IMR-90 (cell line): Measurements from ENCODE around the gene FKRP. TPM values are rescaled to one million over a fixed set of nuclear protein-coding genes. Genes with fewer than 3 reads are reported as not detected.
A peak's percentile ranks its signal among the peaks of the same experiment; 100 is the strongest.

Source experiments
- ATAC-seq: fragments of 200-7000 bp; cut with Tn5 transposase; 2 replicates; pipeline ENCODE4 v1.9.1; 2020; ENCODE audit warnings: low read depth, mild to moderate bottlenecking, moderate library complexity
- BruUV-seq: library from RNA; stranded (reverse); fragments of 400-500 nt; replicated peaks from 2 replicates; lab custom pipeline; 2021; lab: Mats Ljungman, UMichigan
- CTCF ChIA-PET: fragments of 300-600 bp; formaldehyde crosslinking; extraction: SDS; loops from one replicate; lab custom pipeline; 2021; ENCODE audit warnings: antibody characterized with exemption; lab: Yijun Ruan, JAX
- POLR2A ChIA-PET: fragments of 300-600 bp; sonication (Branson Sonifier 250); formaldehyde crosslinking; loops from one replicate; lab custom pipeline; 2022; ENCODE audit warnings: antibody characterized with exemption; ENCODE audit not compliant: unreplicated experiment; lab: Charles Lee
- DNase-seq: peaks from one replicate; pipeline ENCODE4 v3.0.0; 2013
- H2AFZ ChIP-seq: replicated peaks from 2 replicates; pipeline ENCODE3; 2013; ENCODE audit warnings: low read length, mild to moderate bottlenecking; ENCODE audit not compliant: poor library complexity
- H2AK5ac ChIP-seq: 2 replicates; pipeline ENCODE4 v1.6.1; 2013; ENCODE audit warnings: low read depth, low read length, inconsistent platforms
- H2AK9ac ChIP-seq: replicated peaks from 2 replicates; pipeline ENCODE3; 2013; ENCODE audit warnings: mild to moderate bottlenecking, low read depth, low read length, moderate library complexity; ENCODE audit not compliant: poor library complexity
- H2BK120ac ChIP-seq: 2 replicates; pipeline ENCODE4 v1.6.1; 2013; ENCODE audit warnings: low read depth, low read length, inconsistent platforms
- H2BK15ac ChIP-seq: 3 replicates; pipeline ENCODE4 v1.6.1; 2013; ENCODE audit warnings: low read depth, low read length, inconsistent platforms
- H2BK20ac ChIP-seq: 2 replicates; pipeline ENCODE4 v1.6.1; 2013; ENCODE audit warnings: low read depth, mild to moderate bottlenecking, inconsistent platforms, low read length, moderate library complexity
- H2BK5ac ChIP-seq: 2 replicates; pipeline ENCODE4 v1.6.1; 2013; ENCODE audit warnings: mild to moderate bottlenecking, low read depth, low read length, inconsistent platforms; ENCODE audit not compliant: poor library complexity, severe bottlenecking
- H3K14ac ChIP-seq: replicated peaks from 2 replicates; pipeline ENCODE4 v1.6.1; 2013; ENCODE audit warnings: low read depth, low read length, inconsistent platforms
- H3K18ac ChIP-seq: 2 replicates; pipeline ENCODE4 v1.6.1; 2013; ENCODE audit warnings: low read depth, low read length, control low read depth
- H3K23ac ChIP-seq: 2 replicates; pipeline ENCODE4 v1.6.1; 2013; ENCODE audit warnings: low read depth, low read length, inconsistent platforms
- H3K27ac ChIP-seq: 2 replicates; pipeline ENCODE4 v1.5.1; 2013; ENCODE audit warnings: mild to moderate bottlenecking, control low read depth, low read length; ENCODE audit not compliant: insufficient read depth
- H3K27me3 ChIP-seq: 2 replicates; pipeline ENCODE4 v1.6.1; 2013; ENCODE audit warnings: low read length; ENCODE audit not compliant: control insufficient read depth, insufficient read depth
- H3K36me3 ChIP-seq: 2 replicates; pipeline ENCODE4 v1.6.1; 2013; ENCODE audit warnings: low read length, mixed read lengths; ENCODE audit not compliant: control insufficient read depth, insufficient read depth
- H3K4ac ChIP-seq: 2 replicates; pipeline ENCODE4 v1.6.1; 2013; ENCODE audit warnings: low read depth, low read length, inconsistent platforms
- H3K4me1 ChIP-seq: 2 replicates; pipeline ENCODE4 v1.6.1; 2013; ENCODE audit warnings: low read length, mixed read lengths; ENCODE audit not compliant: control insufficient read depth, insufficient read depth
- H3K4me2 ChIP-seq: 2 replicates; pipeline ENCODE4 v1.6.1; 2013; ENCODE audit warnings: low read depth, mild to moderate bottlenecking, control low read depth, low read length, moderate library complexity
- H3K4me3 ChIP-seq: 2 replicates; pipeline ENCODE4 v1.5.1; 2013; ENCODE audit warnings: low read depth, mild to moderate bottlenecking, control low read depth, low read length, moderate library complexity; ENCODE audit not compliant: insufficient read depth
- H3K56ac ChIP-seq: 2 replicates; pipeline ENCODE4 v1.6.1; 2013; ENCODE audit warnings: low read length, inconsistent platforms; ENCODE audit not compliant: insufficient read depth; ENCODE audit errors: extremely low read depth
- H3K79me1 ChIP-seq, 2 experiments: 2 replicates each; pipeline ENCODE4 v1.6.1; 2013; ENCODE audit warnings: low read length in 2 of 2, inconsistent platforms in 1 of 2, low read depth in 1 of 2
- H3K9ac ChIP-seq: 2 replicates; pipeline ENCODE4 v1.6.1; 2013; ENCODE audit warnings: low read depth, low read length, control low read depth
- H3K9me1 ChIP-seq: 2 replicates; pipeline ENCODE4 v1.6.1; 2013; ENCODE audit warnings: low read length, inconsistent platforms; ENCODE audit not compliant: insufficient read depth
- H3K9me3 ChIP-seq: 2 replicates; pipeline ENCODE4 v1.6.1; 2013; ENCODE audit warnings: low read length; ENCODE audit not compliant: control insufficient read depth, insufficient read depth
- H4K20me1 ChIP-seq: 2 replicates; pipeline ENCODE4 v1.6.1; 2013; ENCODE audit warnings: low read length, inconsistent platforms; ENCODE audit not compliant: insufficient read depth
- H4K5ac ChIP-seq: 2 replicates; pipeline ENCODE4 v1.6.1; 2013; ENCODE audit warnings: mild to moderate bottlenecking, low read depth, low read length, control low read depth
- H4K8ac ChIP-seq, 2 experiments: 2 replicates each; pipeline ENCODE4 v1.6.1; 2013; ENCODE audit warnings: low read depth in 2 of 2, low read length in 2 of 2, control low read depth in 1 of 2, inconsistent platforms in 1 of 2
- H4K91ac ChIP-seq: 2 replicates; pipeline ENCODE4 v1.6.1; 2013; ENCODE audit warnings: low read depth, low read length, inconsistent platforms; ENCODE audit not compliant: insufficient read depth
- CHD1 ChIP-seq: IDR thresholded peaks from 2 replicates; pipeline ENCODE4 v1.6.1; 2012; ENCODE audit warnings: low read depth, low read length, improper control_type of control experiment
- FOS ChIP-seq: fragments of 150-350 bp; IDR thresholded peaks from 2 replicates; pipeline ENCODE4 v1.6.1; 2016; ENCODE audit warnings: low read depth, low read length
- MAFK ChIP-seq: IDR thresholded peaks from 2 replicates; pipeline ENCODE4 v1.6.1; 2012; ENCODE audit warnings: low read depth, low read length, improper control_type of control experiment
- MAZ ChIP-seq: IDR thresholded peaks from 2 replicates; pipeline ENCODE4 v1.6.1; 2012; ENCODE audit warnings: low read depth, mild to moderate bottlenecking, low read length, improper control_type of control experiment, moderate library complexity, borderline replicate concordance
- MXI1 ChIP-seq: IDR thresholded peaks from 2 replicates; pipeline ENCODE4 v1.6.1; 2012; ENCODE audit warnings: low read depth, mild to moderate bottlenecking, low read length, moderate library complexity, borderline replicate concordance
- RAD21 ChIP-seq: IDR thresholded peaks from 2 replicates; pipeline ENCODE4 v1.6.1; 2012; ENCODE audit warnings: low read length, improper control_type of control experiment
- RCOR1 ChIP-seq: IDR thresholded peaks from 2 replicates; pipeline ENCODE4 v1.6.1; 2012; ENCODE audit warnings: mild to moderate bottlenecking, low read length, improper control_type of control experiment; ENCODE audit not compliant: insufficient replicate concordance
- RFX5 ChIP-seq: IDR thresholded peaks from 2 replicates; pipeline ENCODE4 v1.8.0; 2012; ENCODE audit warnings: low read depth, mild to moderate bottlenecking, low read length, moderate library complexity
- SMC3 ChIP-seq: fragments of 150-350 bp; IDR thresholded peaks from 2 replicates; pipeline ENCODE4 v1.6.1; 2016; ENCODE audit warnings: low read depth, mild to moderate bottlenecking, antibody characterized with exemption, low read length, moderate library complexity
- WGBS, 2 experiments: methylation state at CpG; one replicate each; pipeline versions ENCODE4 v1.1.5 to v1.1.7; 2013; ENCODE audit warnings: missing lambda C conversion rate in 2 of 2; ENCODE audit not compliant: insufficient read length in 1 of 2; ENCODE audit errors: extremely low coverage in 2 of 2; 5-methylcytosine and 5-hydroxymethylcytosine counted together
- dilution Hi-C: fragments of 300-500 bp; cut with HindIII; formaldehyde crosslinking; loops from one replicate; pipeline ENCODE4 v1.14.3; 2018; ENCODE audit warnings: low sequenced_read_pairs; ENCODE audit not compliant: unreplicated experiment
- in situ Hi-C: fragments of 300-500 bp; cut with MboI; formaldehyde crosslinking; loops from 3 replicates; pipeline ENCODE4 v1.14.3; 2019; ENCODE audit warnings: low sequenced_read_pairs, inconsistent platforms, mixed read lengths
- intact Hi-C: fragments of 100-400 bp; cut with micrococcal nuclease; formaldehyde crosslinking; loops from 2 replicates; pipeline ENCODE4 v1.10.0; 2022
- polyA plus RNA-seq, 3 experiments: library from polyadenylated mRNA; depleted of rRNA; stranded (reverse); fragments of >200 nt; gene quantifications; 2 replicates each; pipeline ENCODE4 v1.2.3, GENCODE V29; 2012; ENCODE audit warnings: low replicate concordance in 1 of 3
- total RNA-seq: library from RNA; depleted of rRNA; stranded (reverse); fragments of >200 nt; gene quantifications from 2 replicates; pipeline ENCODE4 v1.2.3, GENCODE V29; 2012

The FKRP gene
- total and polyA plus RNA-seq, 2 of the 4 experiments (the other 2 are of a cell fraction): 6.1 to 25.3 TPM

- POLR2A ChIA-PET: no interaction called here
- 89% methylated on average over 7 of the region's 17 CpGs; no CpG with 5 or more reads in 1 of the 2 experiments for WGBS, 2 experiments
Measured at GRCh38 chr19:46741447-46741846, 4.4 kb upstream of the FKRP start.

More at GRCh38 chr19:46741447-46741846, 4.4 kb upstream of the FKRP start:
- no peaks in the 10 kb centered on the region for H3K9me3 ChIP-seq
- H2BK120ac ChIP-seq: no peak overlapping the region
- H3K36me3 ChIP-seq: peaks cover 33% of the 10 kb centered on the region
- no peak overlapping the region for H2BK15ac ChIP-seq
- H2AK9ac ChIP-seq: no peak overlapping the region
- BruUV-seq: no TSS peak
- H4K91ac ChIP-seq: no peak overlapping the region
- H2AFZ ChIP-seq: peak overlapping the region; percentile 1
- no peak overlapping the region for H2BK20ac ChIP-seq
- H3K27me3 ChIP-seq: no peaks in the 10 kb centered on the region
- H3K9me1 ChIP-seq: peaks cover 37% of the 10 kb centered on the region
- TF ChIP-seq RFX5: no peak
- no peak for TF ChIP-seq MAFK
- no peak for TF ChIP-seq CHD1
- no peak for TF ChIP-seq RCOR1
- no peak for TF ChIP-seq SMC3
- no peak for TF ChIP-seq MAZ
- TF ChIP-seq MXI1: no peak
- TF ChIP-seq FOS: no peak
- no peak for TF ChIP-seq RAD21
- no peak overlapping the region for H3K18ac ChIP-seq
- no peak overlapping the region for H3K27ac ChIP-seq
- H2AK5ac ChIP-seq: no peak overlapping the region
- in situ Hi-C loops (no loop called here), dilution Hi-C loops (no loop called here), intact Hi-C loops (loop anchor here (10.0 kb wide), 1 partner anchor 127 kb away; no protein-coding TSS in a partner anchor)
- H4K5ac ChIP-seq: no peak overlapping the region
- DNase-seq (no peak), ATAC-seq (no peak)
- peaks cover 28% of the 10 kb centered on the region for H3K4me1 ChIP-seq
- no peak overlapping the region for H3K9ac ChIP-seq
- peaks cover 22 to 87% of the 10 kb centered on the region in 2 experiments for H3K79me1 ChIP-seq
- no peak overlapping the region for H3K4ac ChIP-seq
- H2BK5ac ChIP-seq: no peak overlapping the region
- H3K4me2 ChIP-seq: no peak overlapping the region
- H3K4me3 ChIP-seq: no peak overlapping the region
- H3K56ac ChIP-seq: no peak overlapping the region
- H4K8ac ChIP-seq: no peak overlapping the region
- H3K14ac ChIP-seq: no peak overlapping the region
- CTCF ChIA-PET: interaction anchor here (1.5 kb wide), 1 partner anchor 12 kb away, joined by 8 read pairs; no protein-coding TSS in a partner anchor
- H4K20me1 ChIP-seq: peaks cover 93% of the 10 kb centered on the region
- H3K23ac ChIP-seq: no peak overlapping the region
